Thyroid gland (tissue), 4 donors: ENCODE results near the gene SRP68. TPM values are rescaled to one million over a fixed set of nuclear protein-coding genes. Genes with fewer than 3 reads are reported as not detected.

ENCODE experiments used
- DNase-seq, 2 donors: peaks; one replicate each; pipeline ENCODE4 v3.0.0-alpha.2; 2019
- H3K27ac ChIP-seq, 3 donors: fragments of 200-600 bp; sonication (generic); 1 replicate in 2 of 3; 2 replicates in 1 of 3; pipeline ENCODE4 v1.5.1; 2016 to 2019; ENCODE audit warnings: mild to moderate bottlenecking in 1 of 3, moderate library complexity in 1 of 3
- H3K27me3 ChIP-seq: fragments of 200-600 bp; sonication (generic); one replicate; pipeline ENCODE4 v1.5.1; 2019
- H3K36me3 ChIP-seq, 2 donors: fragments of 200-600 bp; sonication (generic); one replicate each; pipeline ENCODE4 v1.5.1; 2016 to 2019
- H3K4me1 ChIP-seq, 2 donors: fragments of 200-600 bp; sonication (generic); one replicate each; pipeline ENCODE4 v1.5.1; 2017 to 2019
- H3K4me3 ChIP-seq, 3 donors: fragments of 200-600 bp; sonication (generic); replicated peaks in 1 of 3; 1 replicate in 2 of 3; 2 replicates in 1 of 3; pipeline ENCODE4 v1.5.1; 2016; ENCODE audit warnings: mild to moderate bottlenecking in 1 of 3
- H3K9me3 ChIP-seq: fragments of 200-600 bp; sonication (generic); one replicate; pipeline ENCODE4 v1.5.1; 2017
- POLR2A ChIP-seq, 2 donors: fragments of 450-650 bp; IDR thresholded peaks; one replicate each; pipeline ENCODE4 v1.6.1; 2017; ENCODE audit warnings: antibody characterized with exemption in 2 of 2, mild to moderate bottlenecking in 2 of 2, moderate library complexity in 1 of 2
- WGBS, 2 donors: methylation state at CpG; one replicate each; pipeline ENCODE4 v1.1.5; 2017; 5-methylcytosine and 5-hydroxymethylcytosine counted together
- intact Hi-C: fragments of 100-400 bp; cut with DNase I; formaldehyde crosslinking; loops from one replicate; pipeline ENCODE4 v1.15.1; 2023
- total RNA-seq, 4 donors: library from RNA; depleted of rRNA; stranded (reverse); fragments of >200 nt; gene quantifications; one replicate each; pipeline ENCODE4 v1.2.3, GENCODE V29; 2016
- TF ChIP-seq, protein P1 (sequence below), 6 experiments: fragments of 200-600 bp in 3 of 6; fragments of 450-650 bp in 3 of 6; sonication (generic) in 3 of 6; IDR thresholded peaks; one replicate each; pipeline ENCODE4 v1.5.1; 2016 to 2019; ENCODE audit warnings: antibody characterized with exemption in 6 of 6, mild to moderate bottlenecking in 2 of 6, inconsistent platforms in 1 of 6, moderate library complexity in 1 of 6

SRP68 gene
- total RNA-seq, 4 donors from 2014 or later: 48.2 to 67.0 (median 54.5) TPM

DNA sequence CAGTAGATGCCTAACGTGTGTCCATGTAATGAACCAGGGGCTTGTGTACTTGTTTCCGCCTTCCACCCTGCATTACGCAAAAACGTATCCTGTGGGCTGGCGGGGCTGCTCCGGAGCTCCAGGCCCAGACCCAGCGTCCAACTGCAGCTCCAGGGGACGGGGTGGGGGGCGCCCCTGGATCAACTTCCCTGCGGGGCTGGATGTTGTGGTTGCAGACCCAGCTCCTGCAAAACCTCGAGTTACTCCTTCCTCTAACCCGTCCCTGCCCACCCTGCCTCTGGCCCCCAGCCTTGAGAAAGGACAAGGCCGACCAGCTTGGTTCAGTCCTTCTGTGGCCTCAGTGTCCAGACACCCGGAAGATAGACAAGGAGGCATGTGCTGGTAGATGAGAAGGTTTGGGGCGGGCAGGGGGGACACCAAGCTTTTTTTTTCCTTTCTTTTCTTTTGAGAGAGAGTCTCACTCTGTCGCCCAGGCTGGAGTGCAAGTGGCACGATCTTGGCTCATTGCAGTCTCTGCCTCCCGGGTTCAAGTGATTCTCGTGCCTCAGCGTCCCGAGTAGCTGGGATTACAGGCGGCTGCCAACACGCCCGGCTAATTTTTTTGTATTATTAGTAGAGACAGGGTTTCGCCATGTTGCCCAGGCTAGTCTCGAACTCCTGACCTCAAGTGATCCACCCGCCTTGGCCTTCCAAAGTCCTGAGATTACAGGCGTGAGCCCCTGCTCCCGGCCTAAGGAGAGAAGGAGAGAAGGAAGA is 32.0 kb upstream of the SRP68 start:
- peaks cover 10 to 13% of the 10 kb centered on the region in 2 donors for H3K4me1 ChIP-seq
- DNase-seq: no peak
- 90 to 93% methylated on average over 20 to 26 of the region's 29 CpGs for WGBS, 2 donors
- intact Hi-C loops: no loop called here
- H3K27me3 ChIP-seq: no peaks in the 10 kb centered on the region
- peaks cover 20% of the 10 kb centered on the region in 2 donors for H3K36me3 ChIP-seq
- TF ChIP-seq, protein P1, sequence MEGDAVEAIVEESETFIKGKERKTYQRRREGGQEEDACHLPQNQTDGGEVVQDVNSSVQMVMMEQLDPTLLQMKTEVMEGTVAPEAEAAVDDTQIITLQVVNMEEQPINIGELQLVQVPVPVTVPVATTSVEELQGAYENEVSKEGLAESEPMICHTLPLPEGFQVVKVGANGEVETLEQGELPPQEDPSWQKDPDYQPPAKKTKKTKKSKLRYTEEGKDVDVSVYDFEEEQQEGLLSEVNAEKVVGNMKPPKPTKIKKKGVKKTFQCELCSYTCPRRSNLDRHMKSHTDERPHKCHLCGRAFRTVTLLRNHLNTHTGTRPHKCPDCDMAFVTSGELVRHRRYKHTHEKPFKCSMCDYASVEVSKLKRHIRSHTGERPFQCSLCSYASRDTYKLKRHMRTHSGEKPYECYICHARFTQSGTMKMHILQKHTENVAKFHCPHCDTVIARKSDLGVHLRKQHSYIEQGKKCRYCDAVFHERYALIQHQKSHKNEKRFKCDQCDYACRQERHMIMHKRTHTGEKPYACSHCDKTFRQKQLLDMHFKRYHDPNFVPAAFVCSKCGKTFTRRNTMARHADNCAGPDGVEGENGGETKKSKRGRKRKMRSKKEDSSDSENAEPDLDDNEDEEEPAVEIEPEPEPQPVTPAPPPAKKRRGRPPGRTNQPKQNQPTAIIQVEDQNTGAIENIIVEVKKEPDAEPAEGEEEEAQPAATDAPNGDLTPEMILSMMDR (IDR thresholded peaks at IDR 0.05): no peak
- no peak for TF ChIP-seq POLR2A (IDR thresholded peaks at IDR 0.05)
- H3K9me3 ChIP-seq: no peaks in the 10 kb centered on the region
- peak overlapping the region; percentile 14 to 66 (median 62) for H3K27ac ChIP-seq
- peak overlapping the region; percentile 51 to 75 (median 66) for H3K4me3 ChIP-seq

DNA sequence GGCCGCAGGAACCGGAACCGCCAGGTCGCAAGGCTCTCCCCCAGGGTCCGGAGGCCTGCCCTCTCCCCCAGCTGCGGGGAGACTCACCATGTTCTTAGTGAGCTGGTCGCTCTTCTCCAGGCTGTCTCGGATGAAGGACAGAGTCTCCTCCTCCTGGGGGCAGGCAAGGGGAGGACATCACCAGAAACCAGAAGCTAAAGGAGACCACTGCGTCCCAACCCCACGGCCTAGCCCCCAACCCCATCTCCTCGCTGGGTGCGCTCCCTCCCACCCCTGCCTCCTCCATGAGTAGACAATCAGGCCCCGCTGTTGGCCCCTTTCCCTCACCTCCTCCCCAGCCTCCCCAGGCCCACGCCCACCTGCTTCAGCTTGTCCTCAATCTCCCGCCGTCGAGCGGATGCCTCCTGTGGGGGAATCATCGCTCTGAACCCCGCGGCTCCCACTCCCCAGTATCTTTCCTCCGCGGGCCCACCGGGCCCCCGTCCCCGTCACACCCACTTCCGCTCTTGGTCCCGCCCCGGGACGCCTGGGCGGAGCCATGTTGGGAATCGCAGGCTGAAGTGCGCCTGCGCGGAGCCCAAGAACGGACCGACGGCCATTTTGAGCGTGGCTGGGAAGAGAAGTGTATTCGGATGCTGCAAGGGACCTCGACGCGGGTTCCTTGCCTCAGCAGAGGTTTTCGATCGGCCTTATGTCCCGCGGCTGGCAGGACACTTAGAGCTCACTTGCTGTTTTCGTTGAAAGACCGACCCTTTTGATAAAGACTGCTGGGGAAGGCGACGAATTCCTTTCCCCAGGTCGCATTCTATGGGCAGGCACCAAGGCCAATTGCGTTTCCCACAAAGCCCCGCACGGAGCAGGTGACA is 31.2 kb upstream of the SRP68 start, which contains the start of gene EXOC7:
Gene EXOC7, minus strand, starts transcription at position 514 of the 866 bp plus-strand sequence. Its CDS starts 95 bp downstream, at position 419.
- intact Hi-C loops: no loop called here
- peak in 1 of 2 donors; percentile 74 for TF ChIP-seq POLR2A (IDR thresholded peaks at IDR 0.05)
- TF ChIP-seq, protein P1 (IDR thresholded peaks at IDR 0.05): no peak
- WGBS, 2 donors: 5 to 12% methylated on average over 28 to 52 of the region's 55 CpGs

DNA sequence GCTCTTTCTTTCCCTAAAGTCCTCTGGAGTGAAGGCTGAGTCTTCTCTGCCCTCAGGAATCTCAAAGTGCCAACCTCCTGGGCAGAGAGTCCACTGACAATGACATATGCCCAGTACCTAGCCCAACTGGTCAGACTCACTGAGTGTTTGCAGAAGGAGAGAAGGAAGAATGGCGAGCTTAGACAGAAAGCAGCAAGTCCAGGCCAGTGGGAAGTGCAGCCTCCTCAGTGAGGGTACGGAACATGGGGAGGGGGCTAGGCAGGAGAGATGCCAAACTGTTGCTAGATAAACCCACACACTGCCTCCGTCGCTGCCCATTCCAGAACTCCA is 30.6 kb upstream of the SRP68 start:
- intact Hi-C loops: no loop called here
- H3K27ac ChIP-seq: peak overlapping the region in 2 of 3 donors; percentile 62 to 66

More for the DNA sequence above, 31.2 kb upstream of the SRP68 start, which contains the start of gene EXOC7:
- H3K27me3 ChIP-seq: no peaks in the 10 kb centered on the region
- H3K36me3 ChIP-seq: peaks cover 20 to 21% of the 10 kb centered on the region in 2 donors
- H3K27ac ChIP-seq: peak within 1 kb of the TSS; percentile 14 to 66 (median 62)
- DNase-seq: peak; percentile 87 to 93
- H3K4me1 ChIP-seq: peaks cover 10 to 13% of the 10 kb centered on the region in 2 donors
- peak within 1 kb of the TSS; percentile 51 to 75 (median 66) for H3K4me3 ChIP-seq
- no peaks in the 10 kb centered on the region for H3K9me3 ChIP-seq

DNA sequence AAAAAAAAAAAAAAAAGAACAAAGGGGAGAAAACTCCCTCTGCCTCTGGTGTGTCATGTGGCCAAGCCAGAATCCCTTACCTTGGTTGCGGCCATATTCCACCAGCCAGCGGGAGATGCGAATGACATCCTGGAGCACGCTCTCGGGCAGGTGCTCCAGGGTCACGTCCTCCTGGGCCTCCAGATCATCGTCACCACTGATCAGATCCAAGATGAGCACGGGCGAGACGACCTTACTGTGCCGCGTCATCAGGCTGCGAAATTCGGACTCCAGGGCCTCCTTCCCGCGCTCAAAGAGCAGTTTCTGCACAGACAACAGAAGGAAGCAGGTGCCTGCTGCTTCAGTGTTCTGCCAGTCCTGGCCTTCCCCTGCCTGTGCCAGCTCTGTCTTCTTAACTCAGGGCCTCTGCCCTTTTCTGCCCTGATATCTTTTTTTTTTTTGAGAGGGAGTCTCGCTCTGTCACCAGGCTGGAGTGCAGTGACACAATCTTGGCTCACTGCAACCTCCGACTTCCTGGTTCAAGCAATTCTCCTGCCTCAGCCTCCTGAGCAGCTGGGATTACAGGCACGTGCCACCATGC is 25.5 kb upstream of the SRP68 start:
- 97% methylated on average over 19 of the region's 19 CpGs for WGBS, 2 donors
- no peak for DNase-seq
- intact Hi-C loops: no loop called here
- peaks cover 3 to 5% of the 10 kb centered on the region in 2 donors for H3K4me1 ChIP-seq
- TF ChIP-seq POLR2A (IDR thresholded peaks at IDR 0.05): no peak
- TF ChIP-seq, protein P1 (IDR thresholded peaks at IDR 0.05): no peak
- no peaks in the 10 kb centered on the region for H3K9me3 ChIP-seq
- H3K27me3 ChIP-seq: no peaks in the 10 kb centered on the region
- H3K36me3 ChIP-seq: peaks cover 52 to 67% of the 10 kb centered on the region in 2 donors
- no peak overlapping the region for H3K4me3 ChIP-seq
- H3K27ac ChIP-seq: no peak overlapping the region

More for the DNA sequence above, 30.6 kb upstream of the SRP68 start:
- 2 to 4% methylated on average over 4 of the region's 4 CpGs for WGBS, 2 donors
- H3K9me3 ChIP-seq: no peaks in the 10 kb centered on the region
- H3K4me1 ChIP-seq: peaks cover 10 to 13% of the 10 kb centered on the region in 2 donors
- H3K36me3 ChIP-seq: peaks cover 21% of the 10 kb centered on the region in 2 donors
- no peak for DNase-seq
- no peaks in the 10 kb centered on the region for H3K27me3 ChIP-seq
- peak overlapping the region; percentile 51 to 75 (median 66) for H3K4me3 ChIP-seq
- no peak for TF ChIP-seq POLR2A (IDR thresholded peaks at IDR 0.05)
- TF ChIP-seq, protein P1 (IDR thresholded peaks at IDR 0.05): no peak
